Measurements from ENCODE around the gene ZDHHC14.

ZDHHC14 gene

DNA sequence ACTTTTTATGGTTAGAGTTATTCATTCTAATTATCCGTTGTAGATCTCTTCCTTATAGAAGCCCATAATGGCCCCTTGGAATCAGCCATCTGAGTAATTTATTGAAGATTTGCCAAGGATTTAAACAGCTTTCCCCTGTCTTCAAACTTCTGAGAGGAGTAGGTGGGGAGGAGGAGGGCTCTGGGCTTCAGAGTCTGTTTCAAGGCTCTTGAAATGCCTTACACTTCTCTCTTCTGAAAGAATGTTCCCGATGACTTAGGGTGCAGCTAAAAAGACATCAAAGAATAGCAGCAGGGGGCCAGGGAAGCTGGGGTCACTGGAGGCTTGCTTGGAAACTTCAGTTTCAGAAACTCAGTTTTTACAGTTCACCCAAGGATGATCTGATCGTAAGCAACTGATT lies 165.3 kb downstream of the ZDHHC14 start:
- no peak for DNase-seq (ENCODE audit: low read depth)
- TF ChIP-seq, protein P1, sequence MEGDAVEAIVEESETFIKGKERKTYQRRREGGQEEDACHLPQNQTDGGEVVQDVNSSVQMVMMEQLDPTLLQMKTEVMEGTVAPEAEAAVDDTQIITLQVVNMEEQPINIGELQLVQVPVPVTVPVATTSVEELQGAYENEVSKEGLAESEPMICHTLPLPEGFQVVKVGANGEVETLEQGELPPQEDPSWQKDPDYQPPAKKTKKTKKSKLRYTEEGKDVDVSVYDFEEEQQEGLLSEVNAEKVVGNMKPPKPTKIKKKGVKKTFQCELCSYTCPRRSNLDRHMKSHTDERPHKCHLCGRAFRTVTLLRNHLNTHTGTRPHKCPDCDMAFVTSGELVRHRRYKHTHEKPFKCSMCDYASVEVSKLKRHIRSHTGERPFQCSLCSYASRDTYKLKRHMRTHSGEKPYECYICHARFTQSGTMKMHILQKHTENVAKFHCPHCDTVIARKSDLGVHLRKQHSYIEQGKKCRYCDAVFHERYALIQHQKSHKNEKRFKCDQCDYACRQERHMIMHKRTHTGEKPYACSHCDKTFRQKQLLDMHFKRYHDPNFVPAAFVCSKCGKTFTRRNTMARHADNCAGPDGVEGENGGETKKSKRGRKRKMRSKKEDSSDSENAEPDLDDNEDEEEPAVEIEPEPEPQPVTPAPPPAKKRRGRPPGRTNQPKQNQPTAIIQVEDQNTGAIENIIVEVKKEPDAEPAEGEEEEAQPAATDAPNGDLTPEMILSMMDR (conservative IDR thresholded peaks at IDR 0.05; ENCODE audit: low read depth, low read length): no peak
- H3K4me3 ChIP-seq (ENCODE audit: low read length): no peak overlapping the region

- no peak for DNase-seq (ENCODE audit: low read depth)
- H3K4me3 ChIP-seq (ENCODE audit: low read length): no peak overlapping the region
- TF ChIP-seq, protein P1 (conservative IDR thresholded peaks at IDR 0.05; ENCODE audit: low read depth, low read length): no peak
Observed at GRCh38 chr6:157547112-157547511, 166.1 kb downstream of the ZDHHC14 start.

- DNase-seq (ENCODE audit: low read depth): no peak
- TF ChIP-seq, protein P1 (conservative IDR thresholded peaks at IDR 0.05; ENCODE audit: low read depth, low read length): no peak
- H3K4me3 ChIP-seq (ENCODE audit: low read length): no peak overlapping the region
Observed at GRCh38 chr6:157548635-157549467, 167.9 kb downstream of the ZDHHC14 start.

DNA sequence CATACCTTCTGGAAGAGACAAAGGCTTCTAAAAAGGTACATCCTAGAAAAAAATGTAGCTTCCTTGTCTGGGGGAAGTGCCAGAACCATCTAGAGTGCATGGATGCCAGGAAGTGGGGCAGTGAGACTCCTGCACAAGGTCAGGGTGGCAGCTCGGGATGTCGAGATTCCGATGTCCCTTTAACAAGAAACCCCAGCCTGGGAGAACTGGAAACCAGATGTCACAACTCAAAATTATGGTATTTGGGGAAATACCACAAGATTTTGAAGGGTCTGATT lies 168.4 kb downstream of the ZDHHC14 start:
- H3K4me3 ChIP-seq (ENCODE audit: low read length): no peak overlapping the region
- TF ChIP-seq, protein P1 (conservative IDR thresholded peaks at IDR 0.05; ENCODE audit: low read depth, low read length): no peak

DNA sequence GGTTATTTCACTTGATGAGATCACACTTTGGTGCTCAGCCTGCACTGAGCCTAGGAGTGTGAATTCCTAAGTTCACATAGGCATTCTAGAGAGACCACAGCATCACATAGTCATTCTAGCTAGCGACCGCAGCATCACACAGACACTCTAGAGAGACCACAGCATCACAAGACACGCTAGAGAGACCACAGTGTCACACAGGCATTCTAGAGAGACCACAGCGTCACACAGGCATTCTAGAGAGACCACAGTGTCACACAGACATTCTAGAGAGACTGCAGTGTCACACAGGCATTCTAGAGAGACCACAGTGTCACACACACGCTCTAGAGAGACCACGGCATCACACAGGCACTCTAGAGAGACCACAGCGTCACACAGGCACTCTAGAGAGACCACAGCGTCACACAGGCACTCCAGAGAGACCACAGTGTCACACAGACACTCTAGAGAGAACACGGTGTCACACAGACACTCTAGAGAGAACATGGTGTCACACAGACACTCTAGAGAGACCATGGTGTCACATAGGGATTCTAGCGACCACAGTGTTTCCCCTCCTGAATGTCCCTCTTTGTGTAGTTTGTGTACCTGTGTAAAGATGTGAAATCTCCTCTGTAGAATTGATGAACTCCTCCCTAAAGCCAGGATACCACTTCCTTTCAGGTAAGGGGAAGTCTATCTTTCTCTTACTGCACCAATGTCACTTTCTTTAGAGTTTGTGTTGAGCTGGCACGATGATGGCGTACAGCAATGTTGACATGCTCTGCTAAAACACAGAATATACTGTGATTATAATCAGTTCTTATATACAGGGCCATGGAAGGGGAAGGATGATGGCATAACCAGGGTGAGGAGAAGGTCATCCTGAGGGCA lies 169.4 kb downstream of the ZDHHC14 start:
- no peak for DNase-seq (ENCODE audit: low read depth)
- TF ChIP-seq, protein P1 (conservative IDR thresholded peaks at IDR 0.05; ENCODE audit: low read depth, low read length): no peak
- H3K4me3 ChIP-seq (ENCODE audit: low read length): no peak overlapping the region

More for the DNA sequence above, 168.4 kb downstream of the ZDHHC14 start:
- no peak for DNase-seq (ENCODE audit: low read depth)

DNA sequence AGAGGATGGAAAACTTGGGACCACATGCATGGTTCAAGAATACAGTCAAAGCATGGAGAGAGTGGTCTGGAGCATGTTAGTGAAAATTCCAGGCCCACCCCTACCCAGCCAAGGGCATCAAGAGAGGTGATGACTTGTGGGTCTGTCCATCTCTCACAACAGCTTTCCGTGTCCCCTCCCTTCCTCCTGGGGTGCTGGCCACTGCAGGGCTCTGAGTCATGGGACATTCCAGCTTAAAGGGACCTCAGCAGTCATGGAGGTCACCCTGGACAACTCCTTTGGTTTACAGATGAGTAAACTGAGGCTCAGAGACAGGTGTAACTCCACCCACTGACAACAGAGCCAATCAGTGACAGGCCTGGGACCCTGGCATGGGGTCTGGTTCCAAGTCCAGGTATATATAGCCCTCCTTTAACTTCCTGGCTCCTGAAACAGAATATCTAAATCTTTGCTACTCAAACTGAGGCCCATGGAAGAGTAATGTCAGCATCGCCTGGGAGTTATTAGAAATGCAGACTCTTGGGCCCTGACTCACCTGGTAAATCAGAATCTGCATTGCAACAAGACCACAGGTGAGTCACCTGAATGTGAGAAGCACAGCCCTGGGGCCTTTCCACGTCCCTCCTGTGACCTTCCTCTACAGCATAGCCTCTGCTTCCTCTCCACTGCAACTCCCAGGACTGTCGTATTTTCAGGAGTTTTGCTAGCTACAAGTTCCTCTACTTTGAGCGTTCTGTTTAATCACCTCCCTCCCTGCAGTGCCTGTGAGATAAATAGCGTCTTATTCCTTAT lies 170.2 kb downstream of the ZDHHC14 start:
- TF ChIP-seq, protein P1 (conservative IDR thresholded peaks at IDR 0.05; ENCODE audit: low read depth, low read length): no peak
- DNase-seq (ENCODE audit: low read depth): no peak
- no peak overlapping the region for H3K4me3 ChIP-seq (ENCODE audit: low read length)

Measured in retinal pigment epithelial cell (primary cell).